ENCODE data around the gene MACROD2.

Gene MACROD2

GRCh38 chr20:15056246-15056645 lies 1060.9 kb downstream of the MACROD2 start:
- Histone ChIP-seq H3K27ac (ENCODE audit: extremely low read depth, low read depth, low read length) (no peak overlapping the region), H3K4me3 (ENCODE audit: low read depth, low read length) (no peak overlapping the region), H3K9me3 (ENCODE audit: control insufficient read depth, insufficient read depth, low read depth, low read length) (no peaks in the 10 kb centered on the region), H3K4me1 (ENCODE audit: control insufficient read depth, insufficient read depth, low read length) (no peaks in the 10 kb centered on the region), H3K36me3 (ENCODE audit: control insufficient read depth in 2 of 2, insufficient read depth in 1 of 2, low read length in 2 of 2) (no peaks in the 10 kb centered on the region)
- TF ChIP-seq ZNF19 (tag by site-specific recombination; IDR thresholded peaks at IDR 0.05; ENCODE audit: low read depth) (no peak), ZNF707 (tag by site-specific recombination; IDR thresholded peaks at IDR 0.05) (no peak), ZNF394 (tag by site-specific recombination; IDR thresholded peaks at IDR 0.05; ENCODE audit: borderline replicate concordance) (no peak), PBX3 (CRISPR knock-in tag; IDR thresholded peaks at IDR 0.05) (no peak), ZNF677 (tag by site-specific recombination; IDR thresholded peaks at IDR 0.05) (no peak), ZNF560 (tag by site-specific recombination; IDR thresholded peaks at IDR 0.05; ENCODE audit: borderline replicate concordance) (no peak), ZNF747 (tag by site-specific recombination; IDR thresholded peaks at IDR 0.05) (no peak), ZNF549 (tag by site-specific recombination; IDR thresholded peaks at IDR 0.05) (no peak), EGR2 (tag by site-specific recombination; IDR thresholded peaks at IDR 0.05; ENCODE audit: low read depth) (no peak), PRDM1 (tag by site-specific recombination; IDR thresholded peaks at IDR 0.05) (no peak), ZNF561 (tag by site-specific recombination; IDR thresholded peaks at IDR 0.05; ENCODE audit: borderline replicate concordance) (no peak), ZBTB21 (tag by site-specific recombination; IDR thresholded peaks at IDR 0.05) (no peak), SP3 (tag by site-specific recombination; IDR thresholded peaks at IDR 0.05) (no peak), ZNF37A (tag by site-specific recombination; IDR thresholded peaks at IDR 0.05) (no peak), SALL2 (tag by site-specific recombination; IDR thresholded peaks at IDR 0.05; ENCODE audit: borderline replicate concordance) (no peak), ZNF660 (tag by site-specific recombination; IDR thresholded peaks at IDR 0.05) (no peak), ZNF830 (tag by site-specific recombination; IDR thresholded peaks at IDR 0.05; ENCODE audit: low read depth) (no peak)
- TF ChIP-seq, protein P1, sequence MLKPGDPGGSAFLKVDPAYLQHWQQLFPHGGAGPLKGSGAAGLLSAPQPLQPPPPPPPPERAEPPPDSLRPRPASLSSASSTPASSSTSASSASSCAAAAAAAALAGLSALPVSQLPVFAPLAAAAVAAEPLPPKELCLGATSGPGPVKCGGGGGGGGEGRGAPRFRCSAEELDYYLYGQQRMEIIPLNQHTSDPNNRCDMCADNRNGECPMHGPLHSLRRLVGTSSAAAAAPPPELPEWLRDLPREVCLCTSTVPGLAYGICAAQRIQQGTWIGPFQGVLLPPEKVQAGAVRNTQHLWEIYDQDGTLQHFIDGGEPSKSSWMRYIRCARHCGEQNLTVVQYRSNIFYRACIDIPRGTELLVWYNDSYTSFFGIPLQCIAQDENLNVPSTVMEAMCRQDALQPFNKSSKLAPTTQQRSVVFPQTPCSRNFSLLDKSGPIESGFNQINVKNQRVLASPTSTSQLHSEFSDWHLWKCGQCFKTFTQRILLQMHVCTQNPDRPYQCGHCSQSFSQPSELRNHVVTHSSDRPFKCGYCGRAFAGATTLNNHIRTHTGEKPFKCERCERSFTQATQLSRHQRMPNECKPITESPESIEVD (tag by site-specific recombination; IDR thresholded peaks at IDR 0.05) = no peak
- POLR2A ChIA-PET = no interaction called here
- CTCF ChIA-PET = interaction anchor here (1.0 kb wide), 1 partner anchor 349 kb away, joined by 3 read pairs; no protein-coding TSS in a partner anchor

- H3K4me3 ChIP-seq (ENCODE audit: low read depth, low read length) = no peak overlapping the region
- TF ChIP-seq ZNF521 (tag by site-specific recombination; IDR thresholded peaks at IDR 0.05) = no peak
- TF ChIP-seq, protein P2, sequence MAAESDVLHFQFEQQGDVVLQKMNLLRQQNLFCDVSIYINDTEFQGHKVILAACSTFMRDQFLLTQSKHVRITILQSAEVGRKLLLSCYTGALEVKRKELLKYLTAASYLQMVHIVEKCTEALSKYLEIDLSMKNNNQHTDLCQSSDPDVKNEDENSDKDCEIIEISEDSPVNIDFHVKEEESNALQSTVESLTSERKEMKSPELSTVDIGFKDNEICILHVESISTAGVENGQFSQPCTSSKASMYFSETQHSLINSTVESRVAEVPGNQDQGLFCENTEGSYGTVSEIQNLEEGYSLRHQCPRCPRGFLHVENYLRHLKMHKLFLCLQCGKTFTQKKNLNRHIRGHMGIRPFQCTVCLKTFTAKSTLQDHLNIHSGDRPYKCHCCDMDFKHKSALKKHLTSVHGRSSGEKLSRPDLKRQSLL (tag by site-specific recombination; IDR thresholded peaks at IDR 0.05) = no peak
- TF ChIP-seq ZNF561 (tag by site-specific recombination; IDR thresholded peaks at IDR 0.05; ENCODE audit: borderline replicate concordance) = no peak
- TF ChIP-seq REPIN1 (tag by site-specific recombination; IDR thresholded peaks at IDR 0.05; ENCODE audit: low read depth) = no peak
- TF ChIP-seq ZNF624 (tag by site-specific recombination; IDR thresholded peaks at IDR 0.05) = no peak
- TF ChIP-seq, protein P3, sequence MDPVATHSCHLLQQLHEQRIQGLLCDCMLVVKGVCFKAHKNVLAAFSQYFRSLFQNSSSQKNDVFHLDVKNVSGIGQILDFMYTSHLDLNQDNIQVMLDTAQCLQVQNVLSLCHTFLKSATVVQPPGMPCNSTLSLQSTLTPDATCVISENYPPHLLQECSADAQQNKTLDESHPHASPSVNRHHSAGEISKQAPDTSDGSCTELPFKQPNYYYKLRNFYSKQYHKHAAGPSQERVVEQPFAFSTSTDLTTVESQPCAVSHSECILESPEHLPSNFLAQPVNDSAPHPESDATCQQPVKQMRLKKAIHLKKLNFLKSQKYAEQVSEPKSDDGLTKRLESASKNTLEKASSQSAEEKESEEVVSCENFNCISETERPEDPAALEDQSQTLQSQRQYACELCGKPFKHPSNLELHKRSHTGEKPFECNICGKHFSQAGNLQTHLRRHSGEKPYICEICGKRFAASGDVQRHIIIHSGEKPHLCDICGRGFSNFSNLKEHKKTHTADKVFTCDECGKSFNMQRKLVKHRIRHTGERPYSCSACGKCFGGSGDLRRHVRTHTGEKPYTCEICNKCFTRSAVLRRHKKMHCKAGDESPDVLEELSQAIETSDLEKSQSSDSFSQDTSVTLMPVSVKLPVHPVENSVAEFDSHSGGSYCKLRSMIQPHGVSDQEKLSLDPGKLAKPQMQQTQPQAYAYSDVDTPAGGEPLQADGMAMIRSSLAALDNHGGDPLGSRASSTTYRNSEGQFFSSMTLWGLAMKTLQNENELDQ (tag by site-specific recombination; IDR thresholded peaks at IDR 0.05; ENCODE audit: low read depth) = no peak
- TF ChIP-seq ZNF518A (tag by site-specific recombination; conservative IDR thresholded peaks at IDR 0.05; ENCODE audit: low read depth) = no peak
- TF ChIP-seq SP3 (tag by site-specific recombination; IDR thresholded peaks at IDR 0.05) = no peak
- no peak for TF ChIP-seq ZNF558 (tag by site-specific recombination; IDR thresholded peaks at IDR 0.05)
Observed at GRCh38 chr20:15058841-15059240, 1063.5 kb downstream of the MACROD2 start.

More at GRCh38 chr20:15058841-15059240, 1063.5 kb downstream of the MACROD2 start:
- POLR2A ChIA-PET = no interaction called here
- H3K9me3 ChIP-seq (ENCODE audit: control insufficient read depth, insufficient read depth, low read depth, low read length) = no peaks in the 10 kb centered on the region
- H3K4me1 ChIP-seq (ENCODE audit: control insufficient read depth, insufficient read depth, low read length) = no peaks in the 10 kb centered on the region
- no peak overlapping the region for H3K27ac ChIP-seq (ENCODE audit: extremely low read depth, low read depth, low read length)
- no peaks in the 10 kb centered on the region for H3K36me3 ChIP-seq (ENCODE audit: control insufficient read depth in 2 of 2, insufficient read depth in 1 of 2, low read length in 2 of 2)
- CTCF ChIA-PET = interaction anchor here (0.7 kb wide), 1 partner anchor 282 kb away, joined by 3 read pairs; no protein-coding TSS in a partner anchor
